ENCODE results near the gene GRPR. TPM values are rescaled to one million over a fixed set of nuclear protein-coding genes. Genes with fewer than 3 reads are reported as not detected.
"Not testable (repeated sequence)": the region's sequence is repeated elsewhere in the genome, so short reads cannot be mapped to it uniquely, and the experiment has no call there.

GRPR gene
- total RNA-seq, 1 donor from 2014 or later: 0.23 TPM

GRCh38 chrX:16175329-16176061 is 52.1 kb downstream of the GRPR start:
- DNase-seq (ENCODE audit: extremely low read depth, low read depth, low spot score): no peak

GRCh38 chrX:16177260-16177659 is 53.9 kb downstream of the GRPR start:
- no peak for DNase-seq (ENCODE audit: extremely low read depth, low read depth, low spot score)

GRCh38 chrX:16183843-16184242 is 60.5 kb downstream of the GRPR start:
- DNase-seq (ENCODE audit: extremely low read depth, low read depth, low spot score): not testable (repeated sequence)

GRCh38 chrX:16185725-16186136 is 62.4 kb downstream of the GRPR start:
- DNase-seq (ENCODE audit: extremely low read depth, low read depth, low spot score): peak; percentile 27

- no peak for DNase-seq (ENCODE audit: extremely low read depth, low read depth, low spot score)
These were observed 63.1 kb downstream of the GRPR start for GRCh38 chrX:16186380-16187007.

GRCh38 chrX:16187024-16187760 is 63.8 kb downstream of the GRPR start:
- DNase-seq (ENCODE audit: extremely low read depth, low read depth, low spot score): no peak

- DNase-seq (ENCODE audit: extremely low read depth, low read depth, low spot score): no peak
These were observed 65.3 kb downstream of the GRPR start for GRCh38 chrX:16188687-16189086.

GRCh38 chrX:16191605-16192004 is 68.2 kb downstream of the GRPR start:
- no peak for DNase-seq (ENCODE audit: extremely low read depth, low read depth, low spot score)

- DNase-seq (ENCODE audit: extremely low read depth, low read depth, low spot score): no peak
These were observed 73.5 kb downstream of the GRPR start for GRCh38 chrX:16196829-16197228.

- no peak for DNase-seq (ENCODE audit: extremely low read depth, low read depth, low spot score)
These were observed 76.0 kb downstream of the GRPR start for GRCh38 chrX:16199343-16199742.

- no peak for DNase-seq (ENCODE audit: extremely low read depth, low read depth, low spot score)
These were observed 79.6 kb downstream of the GRPR start for GRCh38 chrX:16202943-16203342.

Other genes with a start within 250 kb of the GRPR start
- 0.18 TPM in 1 of 2 replicates, not detected in the other for gene MAGEB17, start 43.9 kb downstream of the GRPR start, total RNA-seq